Mesendoderm (in vitro differentiated cells): ENCODE results near the gene SMG1.
"Not testable (repeated sequence)": the region's sequence is repeated elsewhere in the genome, so short reads cannot be mapped to it uniquely, and the experiment has no call there.

Source experiments
- DNase-seq: peaks from one replicate; pipeline ENCODE4 v3.0.0; 2013
- H2AK5ac ChIP-seq: 2 replicates; pipeline ENCODE4 v1.6.1; 2013; ENCODE audit warnings: low read length, inconsistent platforms
- H2BK120ac ChIP-seq: 2 replicates; pipeline ENCODE4 v1.6.1; 2013; ENCODE audit warnings: low read depth, mild to moderate bottlenecking, low read length, moderate library complexity, mixed read lengths
- H2BK15ac ChIP-seq: replicated peaks from 2 replicates; pipeline ENCODE4 v1.6.1; 2013; ENCODE audit warnings: low read depth, mild to moderate bottlenecking, moderate library complexity
- H2BK5ac ChIP-seq: 2 replicates; pipeline ENCODE4 v1.6.1; 2013; ENCODE audit warnings: low read length, inconsistent platforms
- H3K18ac ChIP-seq: 2 replicates; pipeline ENCODE4 v1.6.1; 2013; ENCODE audit warnings: mild to moderate bottlenecking, low read length, mixed read lengths
- H3K23ac ChIP-seq: one replicate; pipeline ENCODE4 v1.6.1; 2013; ENCODE audit warnings: low read length
- H3K27ac ChIP-seq: 2 replicates; pipeline ENCODE4 v1.5.1; 2013; ENCODE audit warnings: low read depth, mild to moderate bottlenecking, inconsistent platforms, low read length, moderate library complexity
- H3K27me3 ChIP-seq: 2 replicates; pipeline ENCODE4 v1.6.1; 2013; ENCODE audit warnings: low read length, control low read depth, mild to moderate bottlenecking, inconsistent platforms; ENCODE audit not compliant: insufficient read depth, poor library complexity
- H3K36me3 ChIP-seq: 2 replicates; pipeline ENCODE4 v1.6.1; 2013; ENCODE audit warnings: low read length, inconsistent platforms; ENCODE audit not compliant: control insufficient read depth, insufficient read depth
- H3K4ac ChIP-seq: one replicate; pipeline ENCODE4 v1.6.1; 2013; ENCODE audit warnings: low read depth, mild to moderate bottlenecking, low read length, moderate library complexity
- H3K4me1 ChIP-seq: 2 replicates; pipeline ENCODE4 v1.6.1; 2013; ENCODE audit warnings: low read depth, low read length, inconsistent platforms; ENCODE audit not compliant: control insufficient read depth
- H3K4me2 ChIP-seq: 2 replicates; pipeline ENCODE4 v1.6.1; 2013; ENCODE audit warnings: low read length
- H3K4me3 ChIP-seq: 2 replicates; pipeline ENCODE4 v1.5.1; 2013; ENCODE audit warnings: mild to moderate bottlenecking, low read length
- H3K56ac ChIP-seq: one replicate; pipeline ENCODE4 v1.6.1; 2013; ENCODE audit warnings: low read length
- H3K79me1 ChIP-seq: 2 replicates; pipeline ENCODE4 v1.6.1; 2013; ENCODE audit warnings: low read length, inconsistent platforms
- H3K79me2 ChIP-seq: 2 replicates; pipeline ENCODE4 v1.6.1; 2013; ENCODE audit warnings: mild to moderate bottlenecking, low read length; ENCODE audit not compliant: control insufficient read depth, insufficient read depth
- H3K9ac ChIP-seq: 2 replicates; pipeline ENCODE4 v1.6.1; 2013; ENCODE audit warnings: low read length, inconsistent platforms
- H4K5ac ChIP-seq: one replicate; pipeline ENCODE4 v1.6.1; 2013; ENCODE audit warnings: low read length
- H4K8ac ChIP-seq: one replicate; pipeline ENCODE4 v1.6.1; 2013; ENCODE audit warnings: low read depth, mild to moderate bottlenecking, control low read depth, low read length, moderate library complexity
- WGBS: extraction: QIAGEN DNeasy Blood & Tissue Kit; methylation state at CpG from one replicate; pipeline ENCODE4 v1.1.7; 2013; ENCODE audit warnings: low lambda C conversion rate, missing lambda C conversion rate; ENCODE audit not compliant: insufficient coverage; ENCODE audit errors: extremely low coverage; 5-methylcytosine and 5-hydroxymethylcytosine counted together

Gene SMG1

GRCh38 chr16:18908716-18909115, 17.5 kb downstream of the SMG1 start:
- not testable (repeated sequence) for H3K36me3 ChIP-seq, H3K9ac ChIP-seq, H2BK120ac ChIP-seq, H3K4me3 ChIP-seq, H4K5ac ChIP-seq, H3K79me1 ChIP-seq, H3K18ac ChIP-seq, H2AK5ac ChIP-seq, H3K4me1 ChIP-seq, H3K4me2 ChIP-seq, DNase-seq, H2BK5ac ChIP-seq, H3K4ac ChIP-seq, H3K56ac ChIP-seq, H3K27me3 ChIP-seq, H3K23ac ChIP-seq, H3K27ac ChIP-seq, H4K8ac ChIP-seq, H2BK15ac ChIP-seq
- H3K79me2 ChIP-seq: peaks cover 37% of the 10 kb centered on the region
- WGBS: no CpG with 5 or more reads among the region's 12 CpGs

GRCh38 chr16:18902778-18903177, 23.4 kb downstream of the SMG1 start:
- peaks cover 34% of the 10 kb centered on the region for H3K79me2 ChIP-seq
- no CpG with 5 or more reads among the region's 7 CpGs for WGBS
- DNase-seq, H2BK15ac ChIP-seq, H3K36me3 ChIP-seq, H2AK5ac ChIP-seq, H3K9ac ChIP-seq, H3K27ac ChIP-seq, H3K4ac ChIP-seq, H3K18ac ChIP-seq, H3K79me1 ChIP-seq, H3K4me3 ChIP-seq, H3K23ac ChIP-seq, H3K27me3 ChIP-seq, H2BK120ac ChIP-seq, H3K56ac ChIP-seq, H3K4me2 ChIP-seq, H3K4me1 ChIP-seq, H4K8ac ChIP-seq, H2BK5ac ChIP-seq, H4K5ac ChIP-seq: not testable (repeated sequence)

DNA sequence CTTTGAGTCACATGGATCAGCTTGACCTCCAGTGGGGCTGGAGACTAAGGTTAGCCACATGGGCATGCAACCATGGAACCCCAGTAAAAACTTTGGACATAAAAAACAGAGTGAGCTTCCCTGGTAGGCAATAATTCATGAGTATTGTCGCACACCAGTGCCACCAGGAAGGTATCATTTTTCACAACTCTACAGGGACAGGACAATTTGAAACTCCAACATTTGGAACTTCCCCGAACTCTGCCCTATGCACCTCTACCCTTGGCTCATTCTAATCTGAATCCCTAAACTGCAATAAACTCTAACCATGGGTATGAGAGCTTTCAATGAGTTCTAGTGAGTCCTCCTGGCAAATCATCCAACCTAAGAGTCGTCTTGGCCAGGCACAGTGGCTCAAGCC, 24.2 kb downstream of the SMG1 start:
- not testable (repeated sequence) for H3K27ac ChIP-seq, H3K79me1 ChIP-seq, H3K4me1 ChIP-seq, H4K8ac ChIP-seq, H3K36me3 ChIP-seq, H3K4me2 ChIP-seq, H3K9ac ChIP-seq, H3K4me3 ChIP-seq, H2BK5ac ChIP-seq, H4K5ac ChIP-seq, H2BK15ac ChIP-seq, H2BK120ac ChIP-seq, H3K27me3 ChIP-seq, H3K18ac ChIP-seq, DNase-seq, H3K4ac ChIP-seq, H2AK5ac ChIP-seq, H3K56ac ChIP-seq, H3K23ac ChIP-seq
- WGBS: no CpG with 5 or more reads among the region's 3 CpGs
- peaks cover 29% of the 10 kb centered on the region for H3K79me2 ChIP-seq

DNA sequence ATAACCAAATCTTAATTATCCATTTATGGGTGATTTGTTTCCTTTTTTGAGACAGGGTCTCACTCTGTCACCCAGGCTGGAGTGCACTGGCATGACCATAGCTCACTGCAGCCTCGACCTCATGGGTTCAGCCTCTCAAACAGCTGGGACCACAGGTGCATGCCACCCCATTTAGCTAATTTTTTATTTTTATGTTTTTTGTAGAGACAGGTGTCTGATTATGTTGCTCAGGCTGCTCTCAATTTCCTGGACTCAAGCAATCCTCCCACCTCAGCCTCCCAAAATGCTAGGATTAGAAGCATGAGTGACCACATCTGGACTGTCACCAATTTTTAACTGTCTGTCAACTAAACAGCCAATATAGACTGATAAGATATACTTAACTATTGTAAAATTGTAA, 25.0 kb downstream of the SMG1 start:
- not testable (repeated sequence) for H2BK15ac ChIP-seq, H4K5ac ChIP-seq, H4K8ac ChIP-seq, H3K27ac ChIP-seq, H2AK5ac ChIP-seq, H3K36me3 ChIP-seq, H3K23ac ChIP-seq, H3K4me1 ChIP-seq, H3K18ac ChIP-seq, H3K9ac ChIP-seq, H3K4me3 ChIP-seq, H3K56ac ChIP-seq, H2BK120ac ChIP-seq, H3K27me3 ChIP-seq, DNase-seq, H3K4me2 ChIP-seq, H3K79me1 ChIP-seq, H2BK5ac ChIP-seq, H3K4ac ChIP-seq
- H3K79me2 ChIP-seq: peaks cover 22% of the 10 kb centered on the region
- WGBS: no CpG with 5 or more reads among the region's 1 CpG

- H3K56ac ChIP-seq, H3K79me2 ChIP-seq, H2BK120ac ChIP-seq, H3K79me1 ChIP-seq, H3K4me3 ChIP-seq, H2BK5ac ChIP-seq, H4K5ac ChIP-seq, H3K36me3 ChIP-seq, H2AK5ac ChIP-seq, H3K18ac ChIP-seq, H3K4ac ChIP-seq, DNase-seq, H3K4me1 ChIP-seq, H3K9ac ChIP-seq, H3K4me2 ChIP-seq, H3K27ac ChIP-seq, H2BK15ac ChIP-seq, H3K23ac ChIP-seq, H4K8ac ChIP-seq, H3K27me3 ChIP-seq: not testable (repeated sequence)
- WGBS: no CpG with 5 or more reads among the region's 2 CpGs
These were observed 41.8 kb downstream of the SMG1 start for GRCh38 chr16:18884456-18884855.

GRCh38 chr16:18877734-18878133, 48.5 kb downstream of the SMG1 start:
- not testable (repeated sequence) for H3K23ac ChIP-seq, DNase-seq, H4K5ac ChIP-seq, H3K4ac ChIP-seq, H3K9ac ChIP-seq, H3K27ac ChIP-seq, H3K56ac ChIP-seq, H3K4me1 ChIP-seq, H3K4me2 ChIP-seq, H3K79me2 ChIP-seq, H2BK120ac ChIP-seq, H3K27me3 ChIP-seq, H2BK5ac ChIP-seq, H3K18ac ChIP-seq, H3K4me3 ChIP-seq, H4K8ac ChIP-seq, H2BK15ac ChIP-seq, H2AK5ac ChIP-seq, H3K79me1 ChIP-seq, H3K36me3 ChIP-seq
- no CpG with 5 or more reads among the region's 4 CpGs for WGBS
